ENCODE measurements around the gene PSTPIP2. TPM values are rescaled to one million over a fixed set of nuclear protein-coding genes. Genes with fewer than 3 reads are reported as not detected.

PSTPIP2 gene
- total and polyA plus RNA-seq, 2 donors (not counting 3 experiments of a cell fraction or from before 2014, with no cell fraction given): 1.6 to 4.9 TPM

GRCh38 chr18:46072959-46073358 is 899 bp upstream of the PSTPIP2 start:
- CTCF ChIA-PET: interaction anchor here (0.8 to 3.8 kb wide), 33 partner anchors 9 to 585 kb away, joined by 3 to 148 read pairs (median 6); no protein-coding TSS in a partner anchor
- dilution Hi-C loops (cut with MboI; ENCODE audit: extremely low pct_ligation_motif_present, low sequenced_read_pairs): no loop called here

More at GRCh38 chr18:46072959-46073358, 899 bp upstream of the PSTPIP2 start:
- DNase-seq (ENCODE audit: low read depth, low spot score) (no peak), FAIRE-seq (no peak)
- H4K20me1 ChIP-seq (replicated peaks; ENCODE audit: control insufficient read depth, extremely low read depth, insufficient read depth, low read length): no peaks in the 10 kb centered on the region
- intact Hi-C loops (cut with micrococcal nuclease): loop anchor here (1.0 to 5.0 kb wide), 6 partner anchors 98 to 408 kb away; no protein-coding TSS in a partner anchor
- BruUV-seq (replicated peaks): no TSS peak
- no peaks in the 10 kb centered on the region for H3K79me2 ChIP-seq (ENCODE audit: control insufficient read depth, insufficient read depth, low read length)
- H3K4me1 ChIP-seq (ENCODE audit: control insufficient read depth, extremely low read depth, insufficient read depth, low read length): peaks cover 9% of the 10 kb centered on the region
- no peaks in the 10 kb centered on the region for H3K9me3 ChIP-seq (replicated peaks; ENCODE audit: control insufficient read depth, insufficient read depth, low read length)
- no peaks in the 10 kb centered on the region for H3K9me1 ChIP-seq (replicated peaks; ENCODE audit: control insufficient read depth, extremely low read depth, insufficient read depth, low read length)
- POLR2A ChIA-PET: no interaction called here
- H3K27me3 ChIP-seq (ENCODE audit: control insufficient read depth in 2 of 2, insufficient read depth in 2 of 2, low read length in 2 of 2): no peaks in the 10 kb centered on the region
- no peak overlapping the region for H3K4me3 ChIP-seq (replicated peaks in 1 of 3; ENCODE audit: insufficient read depth in 1 of 3, low read depth in 1 of 3, low read length in 3 of 3)
- H3K36me3 ChIP-seq (ENCODE audit: control insufficient read depth in 2 of 2, extremely low read depth in 1 of 2, insufficient read depth in 2 of 2, low read length in 2 of 2): no peaks in the 10 kb centered on the region
- H2AFZ ChIP-seq (ENCODE audit: low read depth, low read length): no peak overlapping the region
- TF ChIP-seq JUN (IDR thresholded peaks at IDR 0.05; ENCODE audit: borderline replicate concordance, insufficient read depth, insufficient read length, low read depth) (no peak), GATA2 (IDR thresholded peaks at IDR 0.05; ENCODE audit: insufficient read depth, insufficient read length, low read depth, low read length) (no peak), EZH2 (IDR thresholded peaks at IDR 0.05; ENCODE audit: borderline replicate concordance, low read depth, low read length, severe bottlenecking) (no peak), MYC (IDR thresholded peaks at IDR 0.05; ENCODE audit: low read depth, low read length) (no peak), MAX (IDR thresholded peaks at IDR 0.05; ENCODE audit: insufficient read depth, insufficient read length) (no peak), FOS (IDR thresholded peaks at IDR 0.05; ENCODE audit: borderline replicate concordance, insufficient read depth, low read length) (no peak), CTCF (IDR thresholded peaks at IDR 0.05; ENCODE audit: extremely low read depth in 1 of 2, insufficient read depth in 1 of 2, low read depth in 1 of 2, low read length in 2 of 2) (no peak)
- H3K27ac ChIP-seq (ENCODE audit: insufficient read depth, low read depth, low read length): no peak overlapping the region
- no peak overlapping the region for H3K9ac ChIP-seq (replicated peaks; ENCODE audit: extremely low read depth, insufficient read depth, low read length)
- H3K4me2 ChIP-seq (ENCODE audit: insufficient read depth, low read length): no peak overlapping the region

Measured in endothelial cell of umbilical vein (primary cell).